ENCODE data around the gene ZBTB16. TPM values are rescaled to one million over a fixed set of nuclear protein-coding genes. Genes with fewer than 3 reads are reported as not detected.
A peak's percentile ranks its signal among the peaks of the same experiment; 100 is the strongest.

ZBTB16 gene
- polyA plus RNA-seq, 1 experiment, result not detected

GRCh38 chr11:114059984-114060391 lies 477 bp downstream of the ZBTB16 start:
- ChIA-PET CTCF (interaction anchor here (2.5 kb wide), 1 partner anchor 202 kb away, joined by 11 read pairs; no protein-coding TSS in a partner anchor), POLR2A (no interaction called here)
- no peaks in the 10 kb centered on the region; the same call in 1 of the 2 replicates for H3K9me3 ChIP-seq (ENCODE audit: control insufficient read depth, insufficient read depth, low read length)
- peak overlapping the region; percentile 56; the same call in 1 of the 2 replicates for H3K4me3 ChIP-seq (ENCODE audit: low read depth, low read length)
- H3K27me3 ChIP-seq (ENCODE audit: control insufficient read depth, insufficient read depth, low read length), result peaks cover 53% of the 10 kb centered on the region
- no peak overlapping the region for H3K27ac ChIP-seq (ENCODE audit: low read depth, low read length)
- no peak for DNase-seq (ENCODE audit: low read depth, low spot score)
- no peak for TF ChIP-seq CTCF (IDR thresholded peaks at IDR 0.05; ENCODE audit: low read depth, low read length)

- no peak for TF ChIP-seq CTCF (IDR thresholded peaks at IDR 0.05; ENCODE audit: low read depth, low read length)
- no peak for DNase-seq (ENCODE audit: low read depth, low spot score)
- ChIA-PET CTCF (interaction anchor here (2.5 kb wide), 1 partner anchor 201 kb away, joined by 11 read pairs; no protein-coding TSS in a partner anchor), POLR2A (no interaction called here)
- Histone ChIP-seq H3K27ac (ENCODE audit: low read depth, low read length) (no peak overlapping the region), H3K4me3 (ENCODE audit: low read depth, low read length) (peak overlapping the region; percentile 56), H3K27me3 (ENCODE audit: control insufficient read depth, insufficient read depth, low read length) (peaks cover 53% of the 10 kb centered on the region), H3K9me3 (ENCODE audit: control insufficient read depth, insufficient read depth, low read length) (no peaks in the 10 kb centered on the region; the same call in 1 of the 2 replicates)
Observed at GRCh38 chr11:114060392-114061047, 1.0 kb downstream of the ZBTB16 start.

GRCh38 chr11:114061048-114061680 lies 1.7 kb downstream of the ZBTB16 start:
- no peak for DNase-seq (ENCODE audit: low read depth, low spot score)

GRCh38 chr11:114061681-114062049 lies 2.2 kb downstream of the ZBTB16 start:
- no peaks in the 10 kb centered on the region; the same call in 1 of the 2 replicates for H3K9me3 ChIP-seq (ENCODE audit: control insufficient read depth, insufficient read depth, low read length)
- peaks cover 50% of the 10 kb centered on the region for H3K27me3 ChIP-seq (ENCODE audit: control insufficient read depth, insufficient read depth, low read length)
- H3K4me3 ChIP-seq (ENCODE audit: low read depth, low read length), result no peak overlapping the region; the same call in 1 of the 2 replicates
- no peak overlapping the region for H3K27ac ChIP-seq (ENCODE audit: low read depth, low read length)
- ChIA-PET CTCF (interaction anchor here (2.5 kb wide), 1 partner anchor 200 kb away, joined by 11 read pairs; no protein-coding TSS in a partner anchor), POLR2A (no interaction called here)
- TF ChIP-seq CTCF (IDR thresholded peaks at IDR 0.05; ENCODE audit: low read depth, low read length), result no peak
- no peak for DNase-seq (ENCODE audit: low read depth, low spot score)

More at GRCh38 chr11:114061048-114061680, 1.7 kb downstream of the ZBTB16 start:
- Histone ChIP-seq H3K27me3 (ENCODE audit: control insufficient read depth, insufficient read depth, low read length) (peaks cover 50% of the 10 kb centered on the region), H3K27ac (ENCODE audit: low read depth, low read length) (no peak overlapping the region), H3K9me3 (ENCODE audit: control insufficient read depth, insufficient read depth, low read length) (no peaks in the 10 kb centered on the region; the same call in 1 of the 2 replicates), H3K4me3 (ENCODE audit: low read depth, low read length) (peak overlapping the region; percentile 56)
- ChIA-PET POLR2A (no interaction called here), CTCF (interaction anchor here (2.5 kb wide), 1 partner anchor 200 kb away, joined by 11 read pairs; no protein-coding TSS in a partner anchor)
- TF ChIP-seq CTCF (IDR thresholded peaks at IDR 0.05; ENCODE audit: low read depth, low read length), result no peak

- Histone ChIP-seq H3K9me3 (ENCODE audit: control insufficient read depth, insufficient read depth, low read length) (no peaks in the 10 kb centered on the region; the same call in 1 of the 2 replicates), H3K27ac (ENCODE audit: low read depth, low read length) (no peak overlapping the region), H3K27me3 (ENCODE audit: control insufficient read depth, insufficient read depth, low read length) (peaks cover 50% of the 10 kb centered on the region), H3K4me3 (ENCODE audit: low read depth, low read length) (no peak overlapping the region)
- DNase-seq (ENCODE audit: low read depth, low spot score), result no peak
- TF ChIP-seq CTCF (IDR thresholded peaks at IDR 0.05; ENCODE audit: low read depth, low read length), result no peak
- CTCF ChIA-PET, result no interaction called here
- POLR2A ChIA-PET, result no interaction called here
Observed at GRCh38 chr11:114062272-114062671, 2.8 kb downstream of the ZBTB16 start.
